ENCODE results near the gene NRN1L.

GRCh38 chr16:67846063-67846319, 38.7 kb upstream of the NRN1L start:
- TF ChIP-seq EZH2phosphoT487 (IDR thresholded peaks at IDR 0.05; ENCODE audit: borderline replicate concordance): no peak
- TF ChIP-seq CTCF (conservative IDR thresholded peaks at IDR 0.05; ENCODE audit: low read length): no peak

All from Loucy (cell line).